Measurements from ENCODE around the gene PDE3B. TPM values are rescaled to one million over a fixed set of nuclear protein-coding genes. Genes with fewer than 3 reads are reported as not detected.
"Not testable (repeated sequence)": the region's sequence is repeated elsewhere in the genome, so short reads cannot be mapped to it uniquely, and the experiment has no call there.

Gene PDE3B
- polyA plus RNA-seq, 1 donor = 9.9 TPM

- DNase-seq = no peak
- no peaks in the 10 kb centered on the region for H3K9me3 ChIP-seq (ENCODE audit: control insufficient read depth, low read depth, low read length)
- H3K27me3 ChIP-seq (ENCODE audit: control insufficient read depth, insufficient read depth, low read length) = no peaks in the 10 kb centered on the region
- H3K36me3 ChIP-seq (ENCODE audit: control insufficient read depth, insufficient read depth, low read length) = peaks cover 16% of the 10 kb centered on the region
- no peak overlapping the region for H3K4me3 ChIP-seq (ENCODE audit: low read length)
- H3K27ac ChIP-seq (ENCODE audit: low read length) = no peak overlapping the region
- H3K4me1 ChIP-seq (ENCODE audit: control insufficient read depth, insufficient read depth, low read length) = no peaks in the 10 kb centered on the region
Observed at GRCh38 chr11:14872032-14872431, 228.4 kb downstream of the PDE3B start.

DNA sequence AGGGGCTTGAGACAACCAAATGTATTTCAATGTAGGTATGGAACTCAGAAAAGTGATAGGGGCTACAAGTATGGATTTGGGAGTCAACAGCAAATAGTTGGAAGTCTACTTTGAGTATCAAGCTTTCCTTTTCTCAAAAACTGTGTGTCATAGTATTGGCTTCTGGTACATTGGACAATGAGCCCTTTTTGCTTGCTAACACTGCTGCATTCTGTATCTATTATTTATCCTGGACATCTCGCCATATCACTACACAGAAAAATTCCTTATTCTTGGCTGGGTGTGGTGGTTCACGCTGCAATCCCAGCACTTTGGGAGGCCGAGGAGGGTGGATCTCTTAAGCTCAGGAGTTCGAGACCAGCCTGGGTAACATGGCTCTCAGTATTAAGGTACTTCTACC is 230.0 kb downstream of the PDE3B start:
- H3K4me3 ChIP-seq (ENCODE audit: low read length) = no peak overlapping the region
- no peak overlapping the region for H3K27ac ChIP-seq (ENCODE audit: low read length)
- H3K4me1 ChIP-seq (ENCODE audit: control insufficient read depth, insufficient read depth, low read length) = no peaks in the 10 kb centered on the region
- no peak for DNase-seq
- WGBS (ENCODE audit: insufficient coverage, low lambda C conversion rate) = no CpG with 5 or more reads among the region's 4 CpGs
- peaks cover 22% of the 10 kb centered on the region for H3K36me3 ChIP-seq (ENCODE audit: control insufficient read depth, insufficient read depth, low read length)
- H3K27me3 ChIP-seq (ENCODE audit: control insufficient read depth, insufficient read depth, low read length) = no peaks in the 10 kb centered on the region
- H3K9me3 ChIP-seq (ENCODE audit: control insufficient read depth, low read depth, low read length) = no peaks in the 10 kb centered on the region

- Histone ChIP-seq H3K36me3 (ENCODE audit: control insufficient read depth, insufficient read depth, low read length) (peaks cover 23% of the 10 kb centered on the region), H3K4me1 (ENCODE audit: control insufficient read depth, insufficient read depth, low read length) (no peaks in the 10 kb centered on the region), H3K27ac (ENCODE audit: low read length) (no peak overlapping the region), H3K27me3 (ENCODE audit: control insufficient read depth, insufficient read depth, low read length) (no peaks in the 10 kb centered on the region), H3K4me3 (ENCODE audit: low read length) (no peak overlapping the region), H3K9me3 (ENCODE audit: control insufficient read depth, low read depth, low read length) (no peaks in the 10 kb centered on the region)
- 92% methylated on average over 4 of the region's 5 CpGs for WGBS (ENCODE audit: insufficient coverage, low lambda C conversion rate)
- DNase-seq = no peak
Observed at GRCh38 chr11:14875163-14875562, 231.6 kb downstream of the PDE3B start.

- H3K4me3 ChIP-seq (ENCODE audit: low read length) = no peak overlapping the region
- no peak for DNase-seq
- H3K4me1 ChIP-seq (ENCODE audit: control insufficient read depth, insufficient read depth, low read length) = peaks cover 10% of the 10 kb centered on the region
- no CpG with 5 or more reads among the region's 2 CpGs for WGBS (ENCODE audit: insufficient coverage, low lambda C conversion rate)
- peaks cover 20% of the 10 kb centered on the region for H3K36me3 ChIP-seq (ENCODE audit: control insufficient read depth, insufficient read depth, low read length)
- H3K27ac ChIP-seq (ENCODE audit: low read length) = no peak overlapping the region
- no peaks in the 10 kb centered on the region for H3K27me3 ChIP-seq (ENCODE audit: control insufficient read depth, insufficient read depth, low read length)
- no peaks in the 10 kb centered on the region for H3K9me3 ChIP-seq (ENCODE audit: control insufficient read depth, low read depth, low read length)
Observed at GRCh38 chr11:14881576-14882193, 238.1 kb downstream of the PDE3B start.

GRCh38 chr11:14882196-14882595 is 238.6 kb downstream of the PDE3B start:
- Histone ChIP-seq H3K27me3 (ENCODE audit: control insufficient read depth, insufficient read depth, low read length) (no peaks in the 10 kb centered on the region), H3K4me1 (ENCODE audit: control insufficient read depth, insufficient read depth, low read length) (peaks cover 14% of the 10 kb centered on the region), H3K36me3 (ENCODE audit: control insufficient read depth, insufficient read depth, low read length) (peaks cover 15% of the 10 kb centered on the region), H3K4me3 (ENCODE audit: low read length) (no peak overlapping the region), H3K9me3 (ENCODE audit: control insufficient read depth, low read depth, low read length) (no peaks in the 10 kb centered on the region), H3K27ac (ENCODE audit: low read length) (no peak overlapping the region)
- no peak for DNase-seq
- WGBS (ENCODE audit: insufficient coverage, low lambda C conversion rate) = 80% methylated on average over 1 of the region's 1 CpG

- WGBS (ENCODE audit: insufficient coverage, low lambda C conversion rate) = no CpG with 5 or more reads among the region's 1 CpG
- H3K27me3 ChIP-seq (ENCODE audit: control insufficient read depth, insufficient read depth, low read length) = not testable (repeated sequence)
- peaks cover 20% of the 10 kb centered on the region for H3K4me1 ChIP-seq (ENCODE audit: control insufficient read depth, insufficient read depth, low read length)
Observed at GRCh38 chr11:14883683-14884082, 240.1 kb downstream of the PDE3B start.

GRCh38 chr11:14884667-14885273 is 241.2 kb downstream of the PDE3B start:
- Histone ChIP-seq H3K27me3 (ENCODE audit: control insufficient read depth, insufficient read depth, low read length) (no peaks in the 10 kb centered on the region), H3K27ac (ENCODE audit: low read length) (no peak overlapping the region), H3K4me1 (ENCODE audit: control insufficient read depth, insufficient read depth, low read length) (peaks cover 20% of the 10 kb centered on the region), H3K9me3 (ENCODE audit: control insufficient read depth, low read depth, low read length) (no peaks in the 10 kb centered on the region), H3K4me3 (ENCODE audit: low read length) (no peak overlapping the region), H3K36me3 (ENCODE audit: control insufficient read depth, insufficient read depth, low read length) (peaks cover 3% of the 10 kb centered on the region)
- WGBS (ENCODE audit: insufficient coverage, low lambda C conversion rate) = 86% methylated on average over 1 of the region's 1 CpG
- no peak for DNase-seq

More at GRCh38 chr11:14883683-14884082, 240.1 kb downstream of the PDE3B start:
- not testable (repeated sequence) for H3K9me3 ChIP-seq (ENCODE audit: control insufficient read depth, low read depth, low read length); H3K27ac ChIP-seq (ENCODE audit: low read length); DNase-seq; H3K4me3 ChIP-seq (ENCODE audit: low read length); H3K36me3 ChIP-seq (ENCODE audit: control insufficient read depth, insufficient read depth, low read length)

GRCh38 chr11:14886513-14886912 is 242.9 kb downstream of the PDE3B start:
- H3K4me1 ChIP-seq (ENCODE audit: control insufficient read depth, insufficient read depth, low read length) = peaks cover 26% of the 10 kb centered on the region
- H3K27ac ChIP-seq (ENCODE audit: low read length) = no peak overlapping the region
- no CpG with 5 or more reads among the region's 1 CpG for WGBS (ENCODE audit: insufficient coverage, low lambda C conversion rate)
- H3K4me3 ChIP-seq (ENCODE audit: low read length) = no peak overlapping the region
- DNase-seq = peak; percentile 34 to 79
- H3K27me3 ChIP-seq (ENCODE audit: control insufficient read depth, insufficient read depth, low read length) = no peaks in the 10 kb centered on the region
- H3K9me3 ChIP-seq (ENCODE audit: control insufficient read depth, low read depth, low read length) = no peaks in the 10 kb centered on the region
- no peaks in the 10 kb centered on the region for H3K36me3 ChIP-seq (ENCODE audit: control insufficient read depth, insufficient read depth, low read length)

GRCh38 chr11:14891143-14892035 is 247.8 kb downstream of the PDE3B start:
- Histone ChIP-seq H3K9me3 (ENCODE audit: control insufficient read depth, low read depth, low read length) (no peaks in the 10 kb centered on the region), H3K27me3 (ENCODE audit: control insufficient read depth, insufficient read depth, low read length) (no peaks in the 10 kb centered on the region), H3K4me3 (ENCODE audit: low read length) (peak overlapping the region; percentile 72), H3K36me3 (ENCODE audit: control insufficient read depth, insufficient read depth, low read length) (no peaks in the 10 kb centered on the region), H3K4me1 (ENCODE audit: control insufficient read depth, insufficient read depth, low read length) (peaks cover 20% of the 10 kb centered on the region), H3K27ac (ENCODE audit: low read length) (peak overlapping the region; percentile 92)
- WGBS (ENCODE audit: insufficient coverage, low lambda C conversion rate) = no CpG with 5 or more reads among the region's 67 CpGs
- DNase-seq = peak; percentile 86 to 95

DNA sequence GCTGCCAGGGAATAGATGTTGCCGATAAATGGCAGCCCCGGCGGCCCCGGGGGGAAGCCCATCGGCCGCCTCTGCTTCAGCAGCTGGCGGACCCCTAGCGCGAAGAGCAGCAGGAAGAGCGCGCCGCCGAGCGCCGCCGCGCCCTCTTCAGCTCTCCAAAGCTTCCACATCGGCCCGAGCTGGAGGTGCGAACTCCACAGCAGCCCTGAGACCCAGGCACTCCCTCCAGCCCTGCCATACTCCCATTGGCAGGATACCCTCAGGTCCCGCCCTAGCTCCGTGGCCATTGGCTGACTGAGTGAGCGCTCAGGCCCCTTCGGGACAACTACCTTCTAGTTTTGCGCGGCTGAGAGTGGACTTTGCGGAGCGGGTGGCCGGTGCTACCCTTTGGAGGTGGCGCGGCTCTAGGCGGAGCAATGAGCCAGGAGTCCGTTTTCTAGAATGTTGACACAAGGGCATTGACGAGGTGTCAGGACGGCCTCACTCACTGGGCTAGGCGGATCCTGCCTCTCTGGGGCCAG is 248.5 kb downstream of the PDE3B start, which contains the start of gene CYP2R1:
Gene CYP2R1 (minus strand): TSS at position 196 of the 521 bp plus-strand sequence. CDS start 26 bp downstream, at position 170.
- DNase-seq = peak; percentile 94 to 98
- Histone ChIP-seq H3K27me3 (ENCODE audit: control insufficient read depth, insufficient read depth, low read length) (no peaks in the 10 kb centered on the region), H3K36me3 (ENCODE audit: control insufficient read depth, insufficient read depth, low read length) (no peaks in the 10 kb centered on the region), H3K9me3 (ENCODE audit: control insufficient read depth, low read depth, low read length) (no peaks in the 10 kb centered on the region), H3K4me3 (ENCODE audit: low read length) (peak within 1 kb of the TSS; percentile 72), H3K4me1 (ENCODE audit: control insufficient read depth, insufficient read depth, low read length) (peaks cover 15% of the 10 kb centered on the region), H3K27ac (ENCODE audit: low read length) (peak within 1 kb of the TSS; percentile 92)
- no CpG with 5 or more reads among the region's 36 CpGs for WGBS (ENCODE audit: insufficient coverage, low lambda C conversion rate)
